ENCODE results near the gene NDRG3. TPM values are rescaled to one million over a fixed set of nuclear protein-coding genes. Genes with fewer than 3 reads are reported as not detected.

The NDRG3 gene
- total and polyA plus RNA-seq, 2 of the 4 experiments (the other 2 are of a cell fraction): 24.8 to 34.2 TPM

- Histone ChIP-seq H3K56ac (ENCODE audit: extremely low read depth, insufficient read depth, low read length) (no peak overlapping the region), H2AK9ac (replicated peaks; ENCODE audit: low read depth, low read length, poor library complexity) (no peak overlapping the region), H2BK5ac (ENCODE audit: low read depth, low read length, poor library complexity, severe bottlenecking) (no peak overlapping the region), H3K4ac (ENCODE audit: low read depth, low read length) (no peak overlapping the region), H3K9me3 (ENCODE audit: control insufficient read depth, insufficient read depth, low read length) (no peaks in the 10 kb centered on the region), H3K4me2 (ENCODE audit: low read depth, low read length) (no peak overlapping the region), H3K27ac (ENCODE audit: insufficient read depth, low read length) (no peak overlapping the region), H4K20me1 (ENCODE audit: insufficient read depth, low read length) (no peaks in the 10 kb centered on the region; the same call in none of the 2 replicates), H4K8ac (ENCODE audit: low read depth in 2 of 2, low read length in 2 of 2) (no peak overlapping the region), H3K27me3 (ENCODE audit: control insufficient read depth, insufficient read depth, low read length) (no peaks in the 10 kb centered on the region), H3K23ac (ENCODE audit: low read depth, low read length) (no peak overlapping the region), H3K4me1 (ENCODE audit: control insufficient read depth, insufficient read depth, low read length) (peaks cover 2% of the 10 kb centered on the region; the same call in 1 of the 2 replicates), H3K14ac (replicated peaks; ENCODE audit: low read depth, low read length) (no peak overlapping the region), H4K5ac (ENCODE audit: low read depth, low read length) (no peak overlapping the region), H2AK5ac (ENCODE audit: low read depth, low read length) (no peak overlapping the region), H3K9ac (ENCODE audit: low read depth, low read length) (no peak overlapping the region), H4K91ac (ENCODE audit: insufficient read depth, low read depth, low read length) (no peak overlapping the region), H3K9me1 (ENCODE audit: insufficient read depth, low read length) (no peaks in the 10 kb centered on the region), H3K4me3 (ENCODE audit: insufficient read depth, low read depth, low read length) (no peak overlapping the region), H2BK20ac (ENCODE audit: low read depth, low read length) (no peak overlapping the region), H3K18ac (ENCODE audit: low read depth, low read length) (no peak overlapping the region), H3K79me1 (ENCODE audit: low read depth in 1 of 2, low read length in 2 of 2) (peaks cover 13 to 23% of the 10 kb centered on the region in 2 experiments; a peak in 3 of 4 replicates), H2BK15ac (ENCODE audit: low read depth, low read length) (no peak overlapping the region), H3K36me3 (ENCODE audit: control insufficient read depth, insufficient read depth, low read length) (no peaks in the 10 kb centered on the region), H2BK120ac (ENCODE audit: low read depth, low read length) (no peak overlapping the region), H2AFZ (replicated peaks; ENCODE audit: low read length, poor library complexity) (no peak overlapping the region)
- no peak for ATAC-seq (ENCODE audit: low read depth)
- no peak for TF ChIP-seq MAFK (IDR thresholded peaks at IDR 0.05; ENCODE audit: low read depth, low read length)
- no peak for TF ChIP-seq USF2 (IDR thresholded peaks at IDR 0.05; ENCODE audit: low read depth, low read length)
- no peak for TF ChIP-seq CHD1 (IDR thresholded peaks at IDR 0.05; ENCODE audit: low read depth, low read length)
- no peak for TF ChIP-seq RAD21 (IDR thresholded peaks at IDR 0.05; ENCODE audit: low read length)
- TF ChIP-seq RFX5 (IDR thresholded peaks at IDR 0.05; ENCODE audit: low read depth, low read length): no peak
- TF ChIP-seq RCOR1 (IDR thresholded peaks at IDR 0.05; ENCODE audit: insufficient replicate concordance, low read length): no peak
- no peak for TF ChIP-seq FOS (IDR thresholded peaks at IDR 0.05; ENCODE audit: low read depth, low read length)
- in situ Hi-C loops (cut with MboI; ENCODE audit: low sequenced_read_pairs): no loop called here
- WGBS, 2 experiments (ENCODE audit: extremely low coverage in 2 of 2, insufficient read length in 1 of 2): no CpG with 5 or more reads among the region's 4 CpGs
- intact Hi-C loops (cut with micrococcal nuclease): no loop called here
- dilution Hi-C loops (cut with HindIII; ENCODE audit: low sequenced_read_pairs, unreplicated experiment): no loop called here
- CTCF ChIA-PET: no interaction called here
- POLR2A ChIA-PET (ENCODE audit: unreplicated experiment): no interaction called here
- no peak for DNase-seq
- BruUV-seq (replicated peaks): no TSS peak
Observed at GRCh38 chr20:36741072-36741471, 4.8 kb downstream of the NDRG3 start.
